Ovary (tissue), 3 donors: ENCODE measurements around the gene DTNA.

Source experiments
- CTCF ChIP-seq, 3 donors: fragments of 450-650 bp in 2 of 3; fragments of 200-600 bp in 1 of 3; IDR thresholded peaks; one replicate each; pipeline versions ENCODE4 v1.5.1 to v1.8.0; 2016 to 2022; ENCODE audit warnings: antibody characterized with exemption in 3 of 3, mild to moderate bottlenecking in 1 of 3
- EP300 ChIP-seq: sonication (generic); formaldehyde crosslinking; IDR thresholded peaks from one replicate; pipeline ENCODE4 v1.6.1; 2017; ENCODE audit warnings: antibody characterized with exemption
- POLR2A ChIP-seq: fragments of 450-650 bp; IDR thresholded peaks from one replicate; pipeline ENCODE4 v1.6.1; 2017; ENCODE audit warnings: antibody characterized with exemption, mild to moderate bottlenecking, moderate library complexity
- donor health status: DM: no; HTN: no; CAD: no.

- TF ChIP-seq POLR2A (no peak), CTCF (IDR thresholded peaks at IDR 0.05) (no peak), EP300 (no peak)
These were observed 14.8 kb upstream of the DTNA start for GRCh38 chr18:34695310-34695709.
